ENCODE data around the gene GPSM1.

The GPSM1 gene

DNA sequence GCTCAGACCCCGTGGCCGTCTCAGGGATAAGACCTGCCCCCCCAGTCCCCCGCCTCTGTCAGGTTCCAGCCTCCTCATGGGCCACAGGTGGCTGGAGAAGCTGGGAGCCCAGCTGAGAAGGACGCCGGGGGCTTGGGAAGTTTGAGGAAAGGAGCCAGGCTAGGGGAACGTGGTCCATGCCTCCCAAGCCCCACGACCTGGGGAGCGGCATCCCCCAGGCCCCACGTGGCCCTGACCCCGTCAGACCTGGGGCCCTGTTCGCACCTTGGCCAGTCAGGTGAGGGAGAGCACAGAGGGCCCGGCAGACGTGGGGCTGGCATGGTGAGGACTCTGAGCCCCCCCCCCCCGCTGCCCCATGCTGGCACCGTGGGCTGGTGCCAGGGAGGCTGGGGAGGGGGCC is 3.7 kb downstream of the GPSM1 start:
- no peak overlapping the region for H3K27ac ChIP-seq
- TF ChIP-seq, protein P1, sequence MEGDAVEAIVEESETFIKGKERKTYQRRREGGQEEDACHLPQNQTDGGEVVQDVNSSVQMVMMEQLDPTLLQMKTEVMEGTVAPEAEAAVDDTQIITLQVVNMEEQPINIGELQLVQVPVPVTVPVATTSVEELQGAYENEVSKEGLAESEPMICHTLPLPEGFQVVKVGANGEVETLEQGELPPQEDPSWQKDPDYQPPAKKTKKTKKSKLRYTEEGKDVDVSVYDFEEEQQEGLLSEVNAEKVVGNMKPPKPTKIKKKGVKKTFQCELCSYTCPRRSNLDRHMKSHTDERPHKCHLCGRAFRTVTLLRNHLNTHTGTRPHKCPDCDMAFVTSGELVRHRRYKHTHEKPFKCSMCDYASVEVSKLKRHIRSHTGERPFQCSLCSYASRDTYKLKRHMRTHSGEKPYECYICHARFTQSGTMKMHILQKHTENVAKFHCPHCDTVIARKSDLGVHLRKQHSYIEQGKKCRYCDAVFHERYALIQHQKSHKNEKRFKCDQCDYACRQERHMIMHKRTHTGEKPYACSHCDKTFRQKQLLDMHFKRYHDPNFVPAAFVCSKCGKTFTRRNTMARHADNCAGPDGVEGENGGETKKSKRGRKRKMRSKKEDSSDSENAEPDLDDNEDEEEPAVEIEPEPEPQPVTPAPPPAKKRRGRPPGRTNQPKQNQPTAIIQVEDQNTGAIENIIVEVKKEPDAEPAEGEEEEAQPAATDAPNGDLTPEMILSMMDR (IDR thresholded peaks at IDR 0.05): no peak
- TF ChIP-seq ZFX (IDR thresholded peaks at IDR 0.05; ENCODE audit: borderline replicate concordance): no peak

DNA sequence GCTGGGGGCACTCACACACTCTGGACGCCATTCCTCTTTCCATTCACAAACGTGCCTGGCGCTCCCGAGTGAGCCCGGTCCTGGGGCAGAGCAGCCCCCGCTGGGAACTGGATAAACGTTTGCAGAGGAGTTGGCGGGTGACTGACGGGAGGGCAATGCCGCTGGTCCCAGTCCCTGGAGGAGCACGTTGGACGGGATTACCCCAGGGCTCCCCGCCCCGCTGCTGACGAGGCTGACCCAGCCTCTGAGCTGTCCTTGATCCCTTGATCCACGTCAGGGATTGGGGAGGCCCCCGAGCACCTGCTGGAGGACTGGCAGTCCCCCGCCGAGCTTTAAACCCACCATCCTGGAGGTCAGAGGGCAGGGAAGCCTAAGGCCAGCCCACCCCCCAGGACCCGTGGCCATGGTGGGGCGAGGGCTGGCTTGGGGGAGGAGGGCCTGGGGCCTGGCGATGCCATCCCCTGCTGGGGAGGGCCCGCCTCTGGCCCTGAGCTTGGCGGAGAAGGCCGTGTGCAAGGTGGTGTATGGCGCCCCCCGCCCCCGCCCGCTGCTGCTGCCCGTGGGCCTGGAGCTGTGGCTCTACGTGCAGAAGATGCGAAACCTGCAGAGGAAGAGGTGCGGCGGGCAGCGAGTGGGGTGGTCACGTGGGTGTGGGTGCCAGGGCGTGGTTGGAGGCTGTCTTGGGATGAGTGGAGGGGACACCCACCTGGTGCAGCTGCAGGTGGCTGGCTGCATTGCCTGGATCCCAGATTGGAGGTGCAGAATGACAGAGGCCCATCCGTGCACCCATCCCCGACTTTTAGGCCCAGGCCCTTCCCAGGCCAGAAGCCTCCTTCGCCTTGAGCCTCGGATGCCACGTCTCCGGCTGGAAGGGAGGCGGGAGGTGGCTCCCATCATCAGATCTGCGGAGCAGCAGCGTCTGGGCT is 4.5 kb downstream of the GPSM1 start:
- H3K27ac ChIP-seq: no peak overlapping the region
- TF ChIP-seq ZFX (IDR thresholded peaks at IDR 0.05; ENCODE audit: borderline replicate concordance): no peak
- TF ChIP-seq, protein P1 (IDR thresholded peaks at IDR 0.05): no peak

GRCh38 chr9:136332482-136332983 is 5.2 kb downstream of the GPSM1 start:
- TF ChIP-seq ZFX (IDR thresholded peaks at IDR 0.05; ENCODE audit: borderline replicate concordance): no peak
- TF ChIP-seq, protein P1 (IDR thresholded peaks at IDR 0.05): no peak
- no peak overlapping the region for H3K27ac ChIP-seq

- H3K27ac ChIP-seq: no peak overlapping the region
- no peak for TF ChIP-seq ZFX (IDR thresholded peaks at IDR 0.05; ENCODE audit: borderline replicate concordance)
- TF ChIP-seq, protein P1 (IDR thresholded peaks at IDR 0.05): no peak
Measured at GRCh38 chr9:136333045-136333444, 5.7 kb downstream of the GPSM1 start.

DNA sequence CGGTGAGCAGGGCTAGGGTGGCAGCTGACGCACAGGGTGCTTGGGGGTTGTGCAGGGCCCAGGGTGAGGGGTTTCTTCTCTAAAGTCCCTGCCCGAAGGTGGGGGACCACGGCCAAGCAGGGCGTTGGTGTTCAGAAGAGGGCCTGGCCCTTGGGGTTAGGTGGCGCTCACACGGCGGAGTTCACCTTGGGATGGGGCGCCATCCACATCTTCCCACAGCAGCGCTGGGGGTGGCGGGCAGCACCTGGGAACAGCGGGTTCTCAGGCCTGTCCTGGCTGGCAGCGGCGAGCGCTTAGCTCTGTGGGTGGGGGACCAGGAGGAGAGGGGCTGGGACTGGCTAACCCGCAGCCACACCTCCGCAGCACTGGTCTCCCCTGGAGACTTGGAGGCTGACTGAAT is 6.1 kb downstream of the GPSM1 start:
- TF ChIP-seq, protein P1 (IDR thresholded peaks at IDR 0.05): no peak
- no peak for TF ChIP-seq ZFX (IDR thresholded peaks at IDR 0.05; ENCODE audit: borderline replicate concordance)
- H3K27ac ChIP-seq: no peak overlapping the region

GRCh38 chr9:136334541-136334940 is 7.2 kb downstream of the GPSM1 start:
- TF ChIP-seq ZFX (IDR thresholded peaks at IDR 0.05; ENCODE audit: borderline replicate concordance): no peak
- TF ChIP-seq, protein P1 (IDR thresholded peaks at IDR 0.05): no peak

More at GRCh38 chr9:136334541-136334940, 7.2 kb downstream of the GPSM1 start:
- no peak overlapping the region for H3K27ac ChIP-seq

Measured in 22Rv1 (cell line).